Keratinocyte (primary cell): ENCODE results near the gene SERP1. TPM values are rescaled to one million over a fixed set of nuclear protein-coding genes. Genes with fewer than 3 reads are reported as not detected.

Experiments
- DNase-seq: peaks from one replicate; pipeline ENCODE4 v3.0.0-alpha.2; 2011; ENCODE audit warnings: low read depth, missing footprints, low spot score
- FAIRE-seq: peaks from 2 replicates; lab custom pipeline; 2011; peaks lifted over from hg19 to GRCh38; lab: Jason Lieb, UNC
- H2AFZ ChIP-seq: 2 replicates; pipeline ENCODE4 v1.6.0; 2012; ENCODE audit warnings: low read length, control low read depth, inconsistent platforms; ENCODE audit not compliant: control insufficient read depth
- H3K27ac ChIP-seq: 2 replicates; pipeline ENCODE4 v1.5.1; 2011; ENCODE audit warnings: low read length; ENCODE audit not compliant: control insufficient read depth, insufficient read depth
- H3K27me3 ChIP-seq: 3 replicates; pipeline ENCODE4 v1.6.0; 2011; ENCODE audit warnings: low read length; ENCODE audit not compliant: control insufficient read depth, insufficient read depth; ENCODE audit errors: extremely low read depth
- H3K36me3 ChIP-seq, 2 experiments: 2 replicates in 1 of 2; 3 replicates in 1 of 2; pipeline ENCODE4 v1.5.1; 2011; ENCODE audit warnings: low read length in 2 of 2, mild to moderate bottlenecking in 1 of 2; ENCODE audit not compliant: control insufficient read depth in 2 of 2, insufficient read depth in 2 of 2; ENCODE audit errors: extremely low read depth in 1 of 2
- H3K4me1 ChIP-seq: 3 replicates; pipeline ENCODE4 v1.5.1; 2011; ENCODE audit warnings: low read length; ENCODE audit not compliant: control insufficient read depth, insufficient read depth; ENCODE audit errors: extremely low read depth
- H3K4me2 ChIP-seq: 3 replicates; pipeline ENCODE4 v1.6.0; 2011; ENCODE audit warnings: low read depth, low read length; ENCODE audit not compliant: control insufficient read depth, insufficient read depth; ENCODE audit errors: extremely low read depth
- H3K4me3 ChIP-seq, 3 experiments: fragments of 200-600 bp in 1 of 3; sonication (generic) in 1 of 3; 2 replicates in 2 of 3; 3 replicates in 1 of 3; pipeline ENCODE4 v1.5.1; 2011 to 2016; ENCODE audit warnings: low read length in 3 of 3, mild to moderate bottlenecking in 3 of 3, control low read depth in 2 of 3, inconsistent platforms in 1 of 3, low read depth in 1 of 3, mixed read lengths in 1 of 3, mixed run types in 1 of 3, moderate library complexity in 1 of 3; ENCODE audit not compliant: control insufficient read depth in 2 of 3, insufficient read depth in 2 of 3; ENCODE audit errors: extremely low read depth in 1 of 3
- H3K79me2 ChIP-seq: 2 replicates; pipeline ENCODE4 v1.6.0; 2012; ENCODE audit warnings: low read length; ENCODE audit not compliant: control insufficient read depth, insufficient read depth
- H3K9ac ChIP-seq: 3 replicates; pipeline ENCODE4 v1.6.0; 2011; ENCODE audit warnings: low read length; ENCODE audit not compliant: control insufficient read depth, insufficient read depth; ENCODE audit errors: extremely low read depth
- H3K9me1 ChIP-seq: 3 replicates; pipeline ENCODE4 v1.6.0; 2011; ENCODE audit warnings: low read length; ENCODE audit not compliant: control insufficient read depth, insufficient read depth; ENCODE audit errors: extremely low read depth
- H3K9me3 ChIP-seq: 2 replicates; pipeline ENCODE4 v1.5.1; 2012; ENCODE audit warnings: low read depth, low read length; ENCODE audit not compliant: control insufficient read depth
- H4K20me1 ChIP-seq: 3 replicates; pipeline ENCODE4 v1.6.0; 2011; ENCODE audit warnings: low read length; ENCODE audit not compliant: control insufficient read depth, insufficient read depth; ENCODE audit errors: extremely low read depth
- EZH2 ChIP-seq: IDR thresholded peaks from one replicate; pipeline ENCODE4 v1.6.1; 2012; ENCODE audit warnings: inconsistent platforms, mild to moderate bottlenecking, low read length, moderate library complexity
- dilution Hi-C: fragments of 300-500 bp; cut with MboI; formaldehyde crosslinking; loops from one replicate; pipeline ENCODE4 v1.7.0; 2020; ENCODE audit warnings: low sequenced_read_pairs; ENCODE audit not compliant: extremely low pct_ligation_motif_present
- polyA plus RNA-seq, 5 experiments: library from polyadenylated mRNA; depleted of rRNA in 3 of 5; stranded (reverse) in 3 of 5; stranded (forward) in 1 of 5; unstranded in 1 of 5; fragments of >200 nt; gene quantifications; 1 replicate in 1 of 5; 2 replicates in 3 of 5; 3 replicates in 1 of 5; pipeline versions ENCODE4 v1.2.1 to v1.2.3, GENCODE V29; 2011 to 2012; ENCODE audit warnings: missing spikeins in 2 of 5, low read depth in 1 of 5, low replicate concordance in 1 of 5
- TF ChIP-seq, protein P1 (sequence below), 3 experiments: IDR thresholded peaks in 1 of 3; conservative IDR thresholded peaks in 1 of 3; optimal IDR thresholded peaks in 1 of 3; 2 replicates in 2 of 3; 3 replicates in 1 of 3; pipeline versions ENCODE3 to v1.5.1; 2011; ENCODE audit warnings: low read length in 3 of 3, mild to moderate bottlenecking in 3 of 3, moderate library complexity in 2 of 3, control low read depth in 1 of 3, inconsistent platforms in 1 of 3; ENCODE audit not compliant: insufficient read depth in 2 of 3; ENCODE audit errors: extremely low read depth in 1 of 3

SERP1 gene
- polyA plus RNA-seq, 1 donor (not counting 4 experiments of a cell fraction or from before 2014, with no cell fraction given), result 84.2 TPM

DNA sequence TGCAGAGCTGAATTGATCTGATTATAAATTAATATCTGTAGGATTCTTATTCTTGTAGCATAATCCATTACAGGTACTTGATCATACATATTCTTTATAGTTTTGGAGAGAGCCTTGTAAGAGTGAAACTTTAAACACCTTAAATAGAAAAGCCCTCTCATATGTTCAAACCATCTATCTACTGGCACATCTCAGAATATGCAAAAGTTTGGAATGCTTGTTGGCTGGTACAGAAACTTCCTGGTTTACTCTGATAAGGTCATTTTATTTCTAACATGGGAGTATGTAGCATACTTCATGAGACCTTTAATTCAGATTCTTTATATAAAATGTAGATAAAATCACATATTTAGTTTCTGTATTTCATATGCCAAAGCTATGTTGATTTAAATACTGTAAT lies 34.9 kb upstream of the SERP1 start:
- Histone ChIP-seq H3K36me3 (peaks cover 4 to 26% of the 10 kb centered on the region in 2 experiments), H3K9me3 (no peaks in the 10 kb centered on the region), H3K9ac (no peak overlapping the region), H3K27me3 (no peaks in the 10 kb centered on the region), H2AFZ (no peak overlapping the region), H3K27ac (no peak overlapping the region), H3K4me2 (no peak overlapping the region), H3K79me2 (peaks cover 21% of the 10 kb centered on the region), H3K9me1 (no peaks in the 10 kb centered on the region), H3K4me3 (no peak overlapping the region), H4K20me1 (peaks cover 3% of the 10 kb centered on the region), H3K4me1 (no peaks in the 10 kb centered on the region)
- dilution Hi-C loops, result no loop called here
- FAIRE-seq (no peak), DNase-seq (no peak)
- TF ChIP-seq, protein P1, sequence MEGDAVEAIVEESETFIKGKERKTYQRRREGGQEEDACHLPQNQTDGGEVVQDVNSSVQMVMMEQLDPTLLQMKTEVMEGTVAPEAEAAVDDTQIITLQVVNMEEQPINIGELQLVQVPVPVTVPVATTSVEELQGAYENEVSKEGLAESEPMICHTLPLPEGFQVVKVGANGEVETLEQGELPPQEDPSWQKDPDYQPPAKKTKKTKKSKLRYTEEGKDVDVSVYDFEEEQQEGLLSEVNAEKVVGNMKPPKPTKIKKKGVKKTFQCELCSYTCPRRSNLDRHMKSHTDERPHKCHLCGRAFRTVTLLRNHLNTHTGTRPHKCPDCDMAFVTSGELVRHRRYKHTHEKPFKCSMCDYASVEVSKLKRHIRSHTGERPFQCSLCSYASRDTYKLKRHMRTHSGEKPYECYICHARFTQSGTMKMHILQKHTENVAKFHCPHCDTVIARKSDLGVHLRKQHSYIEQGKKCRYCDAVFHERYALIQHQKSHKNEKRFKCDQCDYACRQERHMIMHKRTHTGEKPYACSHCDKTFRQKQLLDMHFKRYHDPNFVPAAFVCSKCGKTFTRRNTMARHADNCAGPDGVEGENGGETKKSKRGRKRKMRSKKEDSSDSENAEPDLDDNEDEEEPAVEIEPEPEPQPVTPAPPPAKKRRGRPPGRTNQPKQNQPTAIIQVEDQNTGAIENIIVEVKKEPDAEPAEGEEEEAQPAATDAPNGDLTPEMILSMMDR (optimal IDR thresholded peaks at IDR 0.05 in 1 of 3, IDR thresholded peaks at IDR 0.05 in 1 of 3, conservative IDR thresholded peaks at IDR 0.05 in 1 of 3; ENCODE audit: extremely low read depth in 1 of 3, insufficient read depth in 2 of 3, low read length in 3 of 3), result no peak
- TF ChIP-seq EZH2, result no peak

- no peak overlapping the region for H3K9ac ChIP-seq
- H3K9me1 ChIP-seq, result no peaks in the 10 kb centered on the region
- dilution Hi-C loops, result no loop called here
- FAIRE-seq (no peak), DNase-seq (no peak)
- no peak overlapping the region for H3K4me2 ChIP-seq
- TF ChIP-seq, protein P1 (optimal IDR thresholded peaks at IDR 0.05 in 1 of 3, IDR thresholded peaks at IDR 0.05 in 1 of 3, conservative IDR thresholded peaks at IDR 0.05 in 1 of 3; ENCODE audit: extremely low read depth in 1 of 3, insufficient read depth in 2 of 3, low read length in 3 of 3), result no peak
- no peak for TF ChIP-seq EZH2
- H3K36me3 ChIP-seq, result peaks cover 2 to 19% of the 10 kb centered on the region in 2 experiments
- no peak overlapping the region for H3K4me3 ChIP-seq
- no peaks in the 10 kb centered on the region for H3K27me3 ChIP-seq
- peaks cover 19% of the 10 kb centered on the region for H3K79me2 ChIP-seq
- H3K9me3 ChIP-seq, result no peaks in the 10 kb centered on the region
- no peaks in the 10 kb centered on the region for H3K4me1 ChIP-seq
- no peak overlapping the region for H2AFZ ChIP-seq
- H3K27ac ChIP-seq, result no peak overlapping the region
- H4K20me1 ChIP-seq, result peaks cover 3% of the 10 kb centered on the region
Observed at GRCh38 chr3:150577855-150578254, 31.6 kb upstream of the SERP1 start.
